Measurements from ENCODE around the gene GGPS1. TPM values are rescaled to one million over a fixed set of nuclear protein-coding genes. Genes with fewer than 3 reads are reported as not detected.

The GGPS1 gene
- total RNA-seq, 1 experiment from 2014 or later, result 37.3 TPM

GRCh38 chr1:235343726-235344125 is 15.4 kb downstream of the GGPS1 start:
- H3K9me3 Mint-ChIP-seq, result no peaks in the 10 kb centered on the region
- no peaks in the 10 kb centered on the region for H3K27me3 Mint-ChIP-seq (ENCODE audit: low read depth)
- no peak for ATAC-seq
- CTCF ChIA-PET, result no interaction called here
- TF ChIP-seq ZNF232 (CRISPR knock-in tag; IDR thresholded peaks at IDR 0.05) (no peak), GRHL2 (CRISPR knock-in tag; IDR thresholded peaks at IDR 0.05; ENCODE audit: insufficient replicate concordance, severe bottlenecking) (no peak)
- TF ChIP-seq, protein P1, sequence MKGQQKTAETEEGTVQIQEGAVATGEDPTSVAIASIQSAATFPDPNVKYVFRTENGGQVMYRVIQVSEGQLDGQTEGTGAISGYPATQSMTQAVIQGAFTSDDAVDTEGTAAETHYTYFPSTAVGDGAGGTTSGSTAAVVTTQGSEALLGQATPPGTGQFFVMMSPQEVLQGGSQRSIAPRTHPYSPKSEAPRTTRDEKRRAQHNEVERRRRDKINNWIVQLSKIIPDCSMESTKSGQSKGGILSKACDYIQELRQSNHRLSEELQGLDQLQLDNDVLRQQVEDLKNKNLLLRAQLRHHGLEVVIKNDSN (CRISPR knock-in tag; IDR thresholded peaks at IDR 0.05), result no peak
- POLR2A ChIA-PET, result no interaction called here
- peaks cover 23% of the 10 kb centered on the region for H3K36me3 Mint-ChIP-seq
- no peak overlapping the region for H3K27ac Mint-ChIP-seq
- H3K4me3 Mint-ChIP-seq, result no peak overlapping the region
- no peak for DNase-seq (ENCODE audit: low spot score)
- H3K4me1 Mint-ChIP-seq, result no peaks in the 10 kb centered on the region

DNA sequence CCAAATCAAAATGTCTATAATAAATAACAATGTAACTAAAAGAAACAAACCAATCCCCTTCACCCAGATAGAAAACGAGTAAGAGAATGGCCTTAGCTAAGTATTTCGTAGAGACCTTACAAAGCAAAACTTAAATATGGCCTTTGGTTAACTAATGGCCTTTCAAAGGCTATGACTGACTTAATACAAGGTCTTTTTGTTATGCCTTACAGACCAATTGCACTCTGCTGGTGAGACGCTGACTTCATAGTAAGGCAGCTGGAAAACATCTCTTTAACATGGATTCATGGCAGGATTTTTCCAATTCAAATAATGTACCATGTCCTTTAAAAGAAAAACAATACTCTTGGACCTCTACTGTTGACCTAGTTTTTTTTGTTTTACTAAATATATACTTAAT is 23.1 kb downstream of the GGPS1 start:
- Mint-ChIP-seq H3K27me3 (ENCODE audit: low read depth) (no peaks in the 10 kb centered on the region), H3K36me3 (no peaks in the 10 kb centered on the region), H3K4me3 (no peak overlapping the region), H3K4me1 (no peaks in the 10 kb centered on the region), H3K27ac (no peak overlapping the region), H3K9me3 (no peaks in the 10 kb centered on the region)
- ATAC-seq (no peak), DNase-seq (ENCODE audit: low spot score) (no peak)
- CTCF ChIA-PET, result interaction anchor here (0.6 to 1.8 kb wide), 2 partner anchors 64 kb away, joined by 3 to 6 read pairs; no protein-coding TSS in a partner anchor
- TF ChIP-seq, protein P2, sequence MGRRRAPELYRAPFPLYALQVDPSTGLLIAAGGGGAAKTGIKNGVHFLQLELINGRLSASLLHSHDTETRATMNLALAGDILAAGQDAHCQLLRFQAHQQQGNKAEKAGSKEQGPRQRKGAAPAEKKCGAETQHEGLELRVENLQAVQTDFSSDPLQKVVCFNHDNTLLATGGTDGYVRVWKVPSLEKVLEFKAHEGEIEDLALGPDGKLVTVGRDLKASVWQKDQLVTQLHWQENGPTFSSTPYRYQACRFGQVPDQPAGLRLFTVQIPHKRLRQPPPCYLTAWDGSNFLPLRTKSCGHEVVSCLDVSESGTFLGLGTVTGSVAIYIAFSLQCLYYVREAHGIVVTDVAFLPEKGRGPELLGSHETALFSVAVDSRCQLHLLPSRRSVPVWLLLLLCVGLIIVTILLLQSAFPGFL (CRISPR knock-in tag; IDR thresholded peaks at IDR 0.05; ENCODE audit: borderline replicate concordance), result no peak
- TF ChIP-seq ZNF396 (CRISPR knock-in tag; IDR thresholded peaks at IDR 0.05; ENCODE audit: borderline replicate concordance) (no peak), ZNF263 (CRISPR knock-in tag; IDR thresholded peaks at IDR 0.05; ENCODE audit: low read depth) (no peak), ZNF425 (CRISPR knock-in tag; conservative IDR thresholded peaks at IDR 0.05) (no peak), TP53 (CRISPR knock-in tag; IDR thresholded peaks at IDR 0.05) (no peak), RORB (CRISPR knock-in tag; IDR thresholded peaks at IDR 0.05) (no peak), PRRX2 (CRISPR knock-in tag; IDR thresholded peaks at IDR 0.05) (no peak)
- POLR2A ChIA-PET, result no interaction called here

GRCh38 chr1:235351898-235352297 is 23.5 kb downstream of the GGPS1 start:
- Mint-ChIP-seq H3K4me3 (no peak overlapping the region), H3K27me3 (ENCODE audit: low read depth) (no peaks in the 10 kb centered on the region), H3K4me1 (peaks cover 1% of the 10 kb centered on the region; the same call in 1 of the 2 replicates), H3K27ac (no peak overlapping the region), H3K9me3 (no peaks in the 10 kb centered on the region), H3K36me3 (no peaks in the 10 kb centered on the region)
- ChIA-PET POLR2A (no interaction called here), CTCF (interaction anchor here (0.6 to 1.8 kb wide), 2 partner anchors 63 to 64 kb away, joined by 3 to 6 read pairs; no protein-coding TSS in a partner anchor)
- ATAC-seq, result no peak
- TF ChIP-seq CREM (CRISPR knock-in tag; IDR thresholded peaks at IDR 0.05) (no peak), ZNF396 (CRISPR knock-in tag; IDR thresholded peaks at IDR 0.05; ENCODE audit: borderline replicate concordance) (no peak), ELF4 (CRISPR knock-in tag; IDR thresholded peaks at IDR 0.05; ENCODE audit: low read depth) (no peak), ZNF317 (CRISPR knock-in tag; IDR thresholded peaks at IDR 0.05; ENCODE audit: borderline replicate concordance, low read depth) (no peak), NR1H2 (CRISPR knock-in tag; IDR thresholded peaks at IDR 0.05) (no peak), JAZF1 (CRISPR knock-in tag; IDR thresholded peaks at IDR 0.05) (no peak), KAT7 (CRISPR knock-in tag; IDR thresholded peaks at IDR 0.05; ENCODE audit: borderline replicate concordance) (no peak), ETV6 (CRISPR knock-in tag; IDR thresholded peaks at IDR 0.05) (no peak), SOX15 (CRISPR knock-in tag; IDR thresholded peaks at IDR 0.05) (no peak)
- TF ChIP-seq, protein P3, sequence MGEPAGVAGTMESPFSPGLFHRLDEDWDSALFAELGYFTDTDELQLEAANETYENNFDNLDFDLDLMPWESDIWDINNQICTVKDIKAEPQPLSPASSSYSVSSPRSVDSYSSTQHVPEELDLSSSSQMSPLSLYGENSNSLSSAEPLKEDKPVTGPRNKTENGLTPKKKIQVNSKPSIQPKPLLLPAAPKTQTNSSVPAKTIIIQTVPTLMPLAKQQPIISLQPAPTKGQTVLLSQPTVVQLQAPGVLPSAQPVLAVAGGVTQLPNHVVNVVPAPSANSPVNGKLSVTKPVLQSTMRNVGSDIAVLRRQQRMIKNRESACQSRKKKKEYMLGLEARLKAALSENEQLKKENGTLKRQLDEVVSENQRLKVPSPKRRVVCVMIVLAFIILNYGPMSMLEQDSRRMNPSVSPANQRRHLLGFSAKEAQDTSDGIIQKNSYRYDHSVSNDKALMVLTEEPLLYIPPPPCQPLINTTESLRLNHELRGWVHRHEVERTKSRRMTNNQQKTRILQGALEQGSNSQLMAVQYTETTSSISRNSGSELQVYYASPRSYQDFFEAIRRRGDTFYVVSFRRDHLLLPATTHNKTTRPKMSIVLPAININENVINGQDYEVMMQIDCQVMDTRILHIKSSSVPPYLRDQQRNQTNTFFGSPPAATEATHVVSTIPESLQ (CRISPR knock-in tag; IDR thresholded peaks at IDR 0.05), result no peak
- DNase-seq (ENCODE audit: low spot score), result no peak
